ENCODE data around the gene ERAP2. TPM values are rescaled to one million over a fixed set of nuclear protein-coding genes. Genes with fewer than 3 reads are reported as not detected.

The ERAP2 gene
- total and polyA plus RNA-seq, 10 of the 15 experiments (the other 5 are each of a cell fraction or from before 2014, with no cell fraction given), result 4.0 to 28.7 (median 11.7) TPM

DNA sequence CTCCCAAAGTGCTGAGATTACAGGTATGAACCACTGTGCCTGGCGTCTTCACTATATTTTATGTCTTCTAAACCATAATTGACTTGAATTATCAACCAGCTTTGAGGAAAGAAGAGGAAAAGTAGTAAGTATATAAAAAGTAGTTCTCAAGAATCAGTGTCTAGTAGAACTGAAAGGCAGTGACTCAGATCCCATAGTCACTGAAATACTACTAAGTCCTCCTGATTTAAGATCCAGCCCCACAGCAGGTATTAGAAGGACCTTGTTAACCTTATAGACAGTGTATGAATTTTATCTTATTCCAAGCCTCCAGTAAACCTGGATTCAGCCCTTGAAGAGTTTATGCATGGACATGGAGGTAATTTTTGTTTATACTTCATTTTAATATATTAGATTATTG is 91.1 kb downstream of the ERAP2 start:
- ChIA-PET RAD21 (ENCODE audit: unreplicated experiment) (interaction anchor here (0.8 kb wide), 1 partner anchor 98 kb away, joined by 4 read pairs; no protein-coding TSS in a partner anchor), POLR2A (interaction anchor here (1.1 to 1.6 kb wide), 3 partner anchors 11 to 98 kb away, joined by 3 to 4 read pairs (median 3); no protein-coding TSS in a partner anchor), CTCF (interaction anchor here (0.9 to 1.1 kb wide), 2 partner anchors 30 to 189 kb away, joined by 3 read pairs; no protein-coding TSS in a partner anchor), SMC1A (ENCODE audit: uncharacterized antibody, unreplicated experiment) (interaction anchor here (1.2 to 2.1 kb wide), 5 partner anchors 8 to 98 kb away, joined by 3 to 12 read pairs (median 4); no protein-coding TSS in a partner anchor)
- Histone ChIP-seq H3K27me3 (replicated peaks in 1 of 2; ENCODE audit: control insufficient read depth in 2 of 2, insufficient read depth in 2 of 2, low read length in 1 of 2) (no peaks in the 10 kb centered on the region), H3K9me3 (replicated peaks; ENCODE audit: control insufficient read depth, insufficient read depth, low read length) (peaks cover 3% of the 10 kb centered on the region; the same call in 1 of the 3 replicates), H4K20me1 (ENCODE audit: control insufficient read depth, insufficient read depth) (no peaks in the 10 kb centered on the region; the same call in 1 of the 2 replicates), H2AFZ (ENCODE audit: control insufficient read depth, low read depth, low read length) (no peak overlapping the region), H3K79me2 (ENCODE audit: control insufficient read depth, insufficient read depth, low read length) (peaks cover 99% of the 10 kb centered on the region), H3K36me3 (ENCODE audit: control insufficient read depth in 2 of 2, insufficient read depth in 2 of 2, low read length in 1 of 2) (peaks cover 0 to 8% of the 10 kb centered on the region in 2 experiments; a peak in 1 of 4 replicates), H3K4me1 (ENCODE audit: control insufficient read depth, insufficient read depth, low read length) (peaks cover 16% of the 10 kb centered on the region), H3K27ac (ENCODE audit: control insufficient read depth, insufficient read depth) (no peak overlapping the region), H3K4me3 (no peak overlapping the region), H3K4me2 (ENCODE audit: control insufficient read depth, insufficient read depth) (no peak overlapping the region; the same call in 1 of the 2 replicates), H3K9ac (ENCODE audit: control insufficient read depth, insufficient read depth, low read length) (no peak overlapping the region)
- intact Hi-C loops (cut with micrococcal nuclease; ENCODE audit: unreplicated experiment), result no loop called here
- no TSS peak for BruUV-seq (replicated peaks)
- ATAC-seq, result no peak
- 100% methylated on average over 1 of the region's 1 CpG for WGBS (ENCODE audit: insufficient coverage, insufficient replicate concordance, low lambda C conversion rate, missing lambda C conversion rate)
- no peak for DNase-seq (ENCODE audit: low read depth, low spot score)
- no peak for TF ChIP-seq NBN (IDR thresholded peaks at IDR 0.05)
- FAIRE-seq, result no peak
- in situ Hi-C loops (cut with MboI), result no loop called here

DNA sequence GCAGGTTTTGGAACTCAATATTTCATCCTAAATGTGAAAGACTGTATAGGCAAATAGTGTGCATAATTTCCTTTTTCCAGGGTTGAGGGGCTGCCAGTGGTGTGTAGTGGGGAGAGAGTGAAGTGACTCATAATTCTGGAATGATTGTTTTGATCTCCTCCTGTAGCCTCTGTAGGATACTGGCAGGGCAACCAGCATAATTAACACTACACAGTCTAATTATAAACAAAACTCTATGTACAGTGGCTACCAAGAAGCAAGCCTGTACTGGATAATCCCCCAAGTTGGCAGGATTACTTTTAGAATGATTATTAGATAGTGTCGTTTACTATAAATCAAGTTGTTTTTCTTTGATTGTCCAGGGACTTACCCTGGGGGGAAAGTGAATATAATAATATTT is 91.8 kb downstream of the ERAP2 start:
- 59% methylated on average over 1 of the region's 1 CpG for WGBS (ENCODE audit: insufficient coverage, insufficient replicate concordance, low lambda C conversion rate, missing lambda C conversion rate)
- Histone ChIP-seq H3K9ac (ENCODE audit: control insufficient read depth, insufficient read depth, low read length) (no peak overlapping the region), H3K4me2 (ENCODE audit: control insufficient read depth, insufficient read depth) (no peak overlapping the region), H3K9me3 (replicated peaks; ENCODE audit: control insufficient read depth, insufficient read depth, low read length) (peaks cover 3% of the 10 kb centered on the region; the same call in 2 of the 3 replicates), H3K36me3 (ENCODE audit: control insufficient read depth in 2 of 2, insufficient read depth in 2 of 2, low read length in 1 of 2) (peaks cover 0 to 8% of the 10 kb centered on the region in 2 experiments; a peak in 1 of 4 replicates), H3K79me2 (ENCODE audit: control insufficient read depth, insufficient read depth, low read length) (peaks cover 99% of the 10 kb centered on the region), H3K4me3 (no peak overlapping the region), H2AFZ (ENCODE audit: control insufficient read depth, low read depth, low read length) (no peak overlapping the region), H3K27me3 (replicated peaks in 1 of 2; ENCODE audit: control insufficient read depth in 2 of 2, insufficient read depth in 2 of 2, low read length in 1 of 2) (no peaks in the 10 kb centered on the region), H4K20me1 (ENCODE audit: control insufficient read depth, insufficient read depth) (no peaks in the 10 kb centered on the region; the same call in 1 of the 2 replicates), H3K27ac (ENCODE audit: control insufficient read depth, insufficient read depth) (no peak overlapping the region), H3K4me1 (ENCODE audit: control insufficient read depth, insufficient read depth, low read length) (peaks cover 22% of the 10 kb centered on the region)
- intact Hi-C loops (cut with micrococcal nuclease; ENCODE audit: unreplicated experiment), result no loop called here
- no TSS peak for BruUV-seq (replicated peaks)
- no peak for FAIRE-seq
- in situ Hi-C loops (cut with MboI), result no loop called here
- RAD21 ChIA-PET (ENCODE audit: unreplicated experiment), result interaction anchor here (1.5 kb wide), 1 partner anchor 92 kb away, joined by 6 read pairs; the partner anchor contains the start of gene ERAP2
- POLR2A ChIA-PET, result interaction anchor here (1.4 kb wide), 1 partner anchor 11 kb away, joined by 4 read pairs; no protein-coding TSS in a partner anchor
- SMC1A ChIA-PET (ENCODE audit: uncharacterized antibody, unreplicated experiment), result interaction anchor here (1.2 to 1.5 kb wide), 2 partner anchors 10 to 32 kb away, joined by 7 to 9 read pairs; partner anchors contain the start of gene LNPEP
- CTCF ChIA-PET, result interaction anchor here (1.0 kb wide), 1 partner anchor 26 kb away, joined by 6 read pairs; no protein-coding TSS in a partner anchor
- no peak for DNase-seq (ENCODE audit: low read depth, low spot score)
- ATAC-seq, result peak; percentile 20
- TF ChIP-seq TCF3 (IDR thresholded peaks at IDR 0.05; ENCODE audit: borderline replicate concordance, insufficient read depth, low read depth, low read length) (no peak), CHD1 (IDR thresholded peaks at IDR 0.05; ENCODE audit: low read depth, low read length) (no peak), CHD4 (IDR thresholded peaks at IDR 0.05) (no peak), ZSCAN29 (IDR thresholded peaks at IDR 0.05) (no peak), ZNF217 (IDR thresholded peaks at IDR 0.05) (no peak), RELA (IDR thresholded peaks at IDR 0.05; ENCODE audit: borderline replicate concordance, partially characterized antibody) (no peak), NRF1 (conservative IDR thresholded peaks at IDR 0.05; ENCODE audit: low read depth, low read length) (no peak), NR2F1 (conservative IDR thresholded peaks at IDR 0.05) (no peak), ZNF687 (IDR thresholded peaks at IDR 0.05) (no peak), RB1 (IDR thresholded peaks at IDR 0.05; ENCODE audit: borderline replicate concordance) (no peak), ESRRA (IDR thresholded peaks at IDR 0.05; ENCODE audit: low read length) (no peak), MYC (IDR thresholded peaks at IDR 0.05; ENCODE audit: insufficient read depth, insufficient read length, insufficient replicate concordance, low read length, severe bottlenecking) (no peak)
- TF ChIP-seq, protein P1, sequence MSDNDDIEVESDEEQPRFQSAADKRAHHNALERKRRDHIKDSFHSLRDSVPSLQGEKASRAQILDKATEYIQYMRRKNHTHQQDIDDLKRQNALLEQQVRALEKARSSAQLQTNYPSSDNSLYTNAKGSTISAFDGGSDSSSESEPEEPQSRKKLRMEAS (IDR thresholded peaks at IDR 0.05; ENCODE audit: low read depth, low read length), result no peak

Measured in GM12878 (cell line).